ENCODE measurements around the gene PRR15L. TPM values are rescaled to one million over a fixed set of nuclear protein-coding genes. Genes with fewer than 3 reads are reported as not detected.

PRR15L gene, protein sequence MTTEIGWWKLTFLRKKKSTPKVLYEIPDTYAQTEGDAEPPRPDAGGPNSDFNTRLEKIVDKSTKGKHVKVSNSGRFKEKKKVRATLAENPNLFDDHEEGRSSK
- total RNA-seq (not detected), polyA plus RNA-seq (under 1 TPM in 2 of 3 donors, not detected in 1; 0.04 to 0.17 TPM)
- long read RNA-seq, donor 1: 0 reads
- long read RNA-seq, donor 2: 0 reads

DNA sequence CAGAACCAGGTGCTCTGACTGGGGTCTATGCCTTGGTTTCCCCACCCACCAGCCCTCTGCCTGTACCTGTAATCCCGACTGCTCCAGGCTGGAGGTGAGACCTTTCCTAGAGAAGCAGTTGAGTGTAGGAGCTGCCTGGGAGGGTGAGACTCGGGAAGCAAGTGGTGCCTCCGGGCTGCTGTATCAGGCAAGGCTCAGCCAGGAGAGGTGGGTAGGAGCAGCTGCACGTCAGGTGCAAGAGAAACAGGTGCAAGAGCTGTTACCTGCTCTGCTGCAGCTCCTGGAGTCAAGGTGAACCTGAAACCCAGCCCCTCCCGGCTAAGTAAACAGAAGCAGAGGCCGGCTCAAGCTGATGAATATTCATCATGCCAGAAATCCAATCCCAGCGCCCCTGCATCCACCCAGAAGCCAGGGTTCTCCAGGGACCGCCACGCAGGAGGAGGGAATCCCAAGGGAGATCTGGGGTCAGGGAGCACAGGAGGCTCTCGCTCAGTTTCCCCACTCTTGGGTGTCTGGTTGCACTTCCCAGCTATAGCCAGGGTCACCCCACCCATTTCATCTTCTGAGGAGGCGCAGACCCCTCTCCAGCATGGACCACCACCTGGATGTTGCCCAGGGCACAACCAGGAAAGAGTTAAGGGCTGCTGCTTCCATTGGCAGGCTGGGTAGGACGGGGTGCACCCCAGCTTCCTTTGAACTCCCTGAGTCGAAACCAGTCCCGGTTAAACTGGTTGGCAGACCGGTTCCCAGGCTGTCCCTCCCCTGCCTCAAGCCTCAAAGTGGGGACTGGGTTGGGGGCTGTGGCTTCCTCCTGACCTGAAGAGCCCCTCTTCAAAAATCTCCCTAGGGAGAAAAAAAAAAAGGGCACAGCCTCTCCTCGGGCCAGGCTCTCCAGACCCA is at the start of gene PRR15L:
TSS of gene PRR15L (minus strand) at position 293 of the 900 bp plus-strand sequence. CDS start 4,649 bp downstream, outside the sequence.
- no peaks in the 10 kb centered on the region for H3K27me3 ChIP-seq (ENCODE audit: insufficient read depth in 3 of 3, low read length in 2 of 3)
- no peak for DNase-seq

DNA sequence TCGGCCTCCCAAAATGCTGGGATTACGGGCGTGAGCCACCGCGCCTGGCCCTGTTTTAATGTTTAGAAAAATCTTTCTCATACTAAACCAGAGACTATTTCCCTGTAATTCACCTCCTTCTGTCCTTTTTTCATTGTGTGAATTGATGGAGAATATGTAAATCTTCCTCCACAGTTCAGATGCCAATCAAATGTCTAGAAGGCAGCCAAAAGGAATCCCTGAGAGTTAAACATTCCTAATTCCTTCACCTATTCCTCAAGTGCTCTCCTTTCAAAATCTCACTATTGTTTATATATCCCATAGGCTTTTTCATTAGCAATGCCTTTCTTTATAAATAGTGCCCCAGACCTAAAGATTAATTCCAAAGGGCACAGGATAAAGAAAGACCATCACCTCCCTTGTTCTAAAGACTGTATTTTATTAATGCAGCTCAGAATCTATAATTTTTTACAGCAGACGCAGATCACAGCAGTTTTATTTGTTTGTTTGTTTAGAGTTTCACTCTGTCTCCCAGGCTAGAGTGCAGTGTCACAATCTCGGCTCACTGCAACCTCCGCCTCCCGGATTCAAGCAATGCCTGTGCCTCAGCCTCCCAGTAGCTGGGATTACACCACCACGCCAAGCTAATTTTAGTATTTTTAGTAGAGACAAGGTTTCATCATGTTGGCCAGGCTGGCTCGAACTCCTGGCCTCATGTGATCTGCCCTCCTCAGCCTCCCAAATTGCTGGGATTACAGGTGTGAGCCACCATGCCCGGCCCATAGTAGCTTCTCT is 49.4 kb upstream of the PRR15L start:
- TF ChIP-seq, protein P1, sequence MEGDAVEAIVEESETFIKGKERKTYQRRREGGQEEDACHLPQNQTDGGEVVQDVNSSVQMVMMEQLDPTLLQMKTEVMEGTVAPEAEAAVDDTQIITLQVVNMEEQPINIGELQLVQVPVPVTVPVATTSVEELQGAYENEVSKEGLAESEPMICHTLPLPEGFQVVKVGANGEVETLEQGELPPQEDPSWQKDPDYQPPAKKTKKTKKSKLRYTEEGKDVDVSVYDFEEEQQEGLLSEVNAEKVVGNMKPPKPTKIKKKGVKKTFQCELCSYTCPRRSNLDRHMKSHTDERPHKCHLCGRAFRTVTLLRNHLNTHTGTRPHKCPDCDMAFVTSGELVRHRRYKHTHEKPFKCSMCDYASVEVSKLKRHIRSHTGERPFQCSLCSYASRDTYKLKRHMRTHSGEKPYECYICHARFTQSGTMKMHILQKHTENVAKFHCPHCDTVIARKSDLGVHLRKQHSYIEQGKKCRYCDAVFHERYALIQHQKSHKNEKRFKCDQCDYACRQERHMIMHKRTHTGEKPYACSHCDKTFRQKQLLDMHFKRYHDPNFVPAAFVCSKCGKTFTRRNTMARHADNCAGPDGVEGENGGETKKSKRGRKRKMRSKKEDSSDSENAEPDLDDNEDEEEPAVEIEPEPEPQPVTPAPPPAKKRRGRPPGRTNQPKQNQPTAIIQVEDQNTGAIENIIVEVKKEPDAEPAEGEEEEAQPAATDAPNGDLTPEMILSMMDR (IDR thresholded peaks at IDR 0.05): no peak
- ATAC-seq: no peak
- H3K4me1 ChIP-seq: peaks cover 13% of the 10 kb centered on the region
- no peaks in the 10 kb centered on the region for H3K9me3 ChIP-seq
- DNase-seq: no peak
- no peaks in the 10 kb centered on the region for H3K36me3 ChIP-seq (ENCODE audit: insufficient read depth in 1 of 2, low read depth in 1 of 2)
- no peak overlapping the region for H3K4me3 ChIP-seq
- 87 to 89% (median 87%) methylated on average over 12 of the region's 12 CpGs for WGBS, 3 donors
- intact Hi-C loops (cut with DNase I): no loop called here
- H3K27me3 ChIP-seq (ENCODE audit: insufficient read depth in 3 of 3, low read length in 2 of 3): peaks cover 0 to 49% (median 4%) of the 10 kb centered on the region in 3 donors
- no peak overlapping the region for H3K27ac ChIP-seq

More for the DNA sequence above, at the start of gene PRR15L:
- no peak for ATAC-seq
- WGBS, 3 donors: 38 to 51% (median 48%) methylated on average over 16 of the region's 16 CpGs
- Histone ChIP-seq H3K9me3 (no peaks in the 10 kb centered on the region), H3K4me1 (no peaks in the 10 kb centered on the region), H3K27ac (no peak within 1 kb of the TSS), H3K4me3 (no peak within 1 kb of the TSS), H3K36me3 (ENCODE audit: insufficient read depth in 1 of 2, low read depth in 1 of 2) (no peaks in the 10 kb centered on the region)
- intact Hi-C loops (cut with DNase I): no loop called here
- TF ChIP-seq, protein P1 (IDR thresholded peaks at IDR 0.05): no peak

DNA sequence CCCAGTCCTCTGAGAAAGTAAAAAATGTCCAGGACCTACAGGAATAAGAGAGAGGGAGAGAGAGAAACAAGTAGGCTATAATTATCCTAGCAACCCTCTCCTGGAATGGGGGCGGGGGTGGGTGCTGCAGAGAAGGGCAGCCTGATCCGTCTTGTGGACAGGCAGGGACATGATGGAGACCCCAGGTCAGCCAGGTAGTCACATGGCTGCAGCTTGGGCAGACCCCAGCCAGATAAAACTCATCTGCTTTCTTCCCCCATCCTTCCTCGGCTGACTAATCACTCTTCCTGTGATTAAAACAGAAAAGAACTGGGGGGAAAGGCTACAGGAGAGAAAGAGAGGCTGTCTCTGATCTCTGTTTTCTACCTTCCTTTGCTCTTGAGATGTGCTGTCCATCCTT is 47.3 kb upstream of the PRR15L start:
- H3K36me3 ChIP-seq (ENCODE audit: insufficient read depth in 1 of 2, low read depth in 1 of 2): no peaks in the 10 kb centered on the region
- DNase-seq (no peak), ATAC-seq (no peak)
- WGBS, 3 donors: 69 to 81% (median 71%) methylated on average over 3 of the region's 3 CpGs
- TF ChIP-seq, protein P1 (IDR thresholded peaks at IDR 0.05): no peak
- H3K27me3 ChIP-seq (ENCODE audit: insufficient read depth in 3 of 3, low read length in 2 of 3): peaks cover 0 to 28% (median 2%) of the 10 kb centered on the region in 3 donors
- H3K27ac ChIP-seq: no peak overlapping the region
- peaks cover 8% of the 10 kb centered on the region for H3K4me1 ChIP-seq
- H3K4me3 ChIP-seq: no peak overlapping the region
- intact Hi-C loops (cut with DNase I): no loop called here
- H3K9me3 ChIP-seq: no peaks in the 10 kb centered on the region

DNA sequence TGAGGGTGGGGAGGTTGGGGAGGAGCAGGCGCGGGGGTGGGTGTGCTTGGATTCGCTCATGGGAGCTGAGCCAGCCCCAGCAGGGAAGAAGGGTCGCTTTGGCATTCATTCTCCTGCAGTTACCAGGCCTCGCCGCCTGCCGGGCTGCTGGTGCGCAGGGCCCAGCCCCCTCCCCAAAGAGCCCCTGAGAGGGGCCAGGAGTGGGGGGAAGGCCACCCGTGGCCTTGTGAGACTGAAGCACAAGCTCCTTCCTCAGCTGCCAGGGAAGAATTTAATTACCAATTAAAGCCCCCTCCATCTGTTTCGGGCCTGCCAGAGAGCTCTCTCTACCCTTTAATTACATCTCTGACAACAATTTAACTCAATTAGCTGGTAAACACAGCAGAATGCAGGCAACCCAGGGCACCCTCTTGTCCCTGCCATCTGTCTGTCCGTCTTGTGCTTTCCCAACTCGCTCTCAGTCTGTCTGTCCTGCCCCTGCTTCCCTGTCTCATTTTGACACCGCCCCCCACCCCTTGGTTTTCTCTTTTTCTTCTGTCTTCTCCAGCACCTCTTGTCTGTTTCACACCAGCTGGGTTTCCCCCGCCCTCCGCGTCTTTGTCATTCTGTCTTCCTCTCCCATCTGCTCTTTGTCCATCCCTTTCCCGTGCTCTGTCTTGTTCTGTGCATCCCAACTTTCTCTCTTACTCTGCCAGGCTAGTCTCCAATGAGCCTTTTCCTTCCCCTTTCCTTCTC is 45.9 kb upstream of the PRR15L start:
- no peak overlapping the region for H3K4me3 ChIP-seq
- peaks cover 0 to 19% (median 2%) of the 10 kb centered on the region in 3 donors for H3K27me3 ChIP-seq (ENCODE audit: insufficient read depth in 3 of 3, low read length in 2 of 3)
- ATAC-seq: no peak
- intact Hi-C loops (cut with DNase I): no loop called here
- no peak for DNase-seq
- no peak overlapping the region for H3K27ac ChIP-seq
- no peaks in the 10 kb centered on the region for H3K36me3 ChIP-seq (ENCODE audit: insufficient read depth in 1 of 2, low read depth in 1 of 2)
- H3K9me3 ChIP-seq: no peaks in the 10 kb centered on the region
- TF ChIP-seq, protein P1 (IDR thresholded peaks at IDR 0.05): no peak
- 68 to 72% (median 71%) methylated on average over 16 to 17 of the region's 17 CpGs for WGBS, 3 donors
- H3K4me1 ChIP-seq: peaks cover 8% of the 10 kb centered on the region

All from psoas muscle (tissue), 8 donors.